DMS79 treated with DMSO at 0.1 percent for 48 hours (cell line): Measurements from ENCODE around the gene ATP9B.
"Not testable (repeated sequence)": the region's sequence is repeated elsewhere in the genome, so short reads cannot be mapped to it uniquely, and the experiment has no call there.

Experiments
- DNase-seq: peaks from one replicate; lab custom pipeline; 2025; lab: John Stamatoyannopoulos, UW

The ATP9B gene

GRCh38 chr18:79241755-79242154, 172.6 kb downstream of the ATP9B start:
- peak; percentile 44 for DNase-seq

- peak; percentile 77 for DNase-seq
Observed at GRCh38 chr18:79242246-79242645, 173.1 kb downstream of the ATP9B start.

- DNase-seq, result no peak
Observed at GRCh38 chr18:79245517-79246001, 176.4 kb downstream of the ATP9B start.

GRCh38 chr18:79246309-79247108, 177.3 kb downstream of the ATP9B start:
- DNase-seq, result no peak

GRCh38 chr18:79248495-79249060, 179.4 kb downstream of the ATP9B start:
- no peak for DNase-seq

- no peak for DNase-seq
Observed at GRCh38 chr18:79250301-79250981, 181.2 kb downstream of the ATP9B start.

- DNase-seq, result no peak
Observed at GRCh38 chr18:79251021-79251420, 181.8 kb downstream of the ATP9B start.

- no peak for DNase-seq
Observed at GRCh38 chr18:79252904-79253633, 183.9 kb downstream of the ATP9B start.

- DNase-seq, result no peak
Observed at GRCh38 chr18:79257480-79257879, 188.3 kb downstream of the ATP9B start.

- DNase-seq, result peak; percentile 21
Observed at GRCh38 chr18:79258447-79258846, 189.3 kb downstream of the ATP9B start.

GRCh38 chr18:79259218-79259617, 190.0 kb downstream of the ATP9B start:
- DNase-seq, result no peak

GRCh38 chr18:79260023-79260422, 190.8 kb downstream of the ATP9B start:
- no peak for DNase-seq

- DNase-seq, result no peak
Observed at GRCh38 chr18:79260510-79260909, 191.3 kb downstream of the ATP9B start.

GRCh38 chr18:79265068-79265467, 195.9 kb downstream of the ATP9B start:
- not testable (repeated sequence) for DNase-seq

GRCh38 chr18:79271812-79272211, 202.6 kb downstream of the ATP9B start:
- DNase-seq, result not testable (repeated sequence)

- DNase-seq, result no peak
Observed at GRCh38 chr18:79272916-79273315, 203.7 kb downstream of the ATP9B start.

- no peak for DNase-seq
Observed at GRCh38 chr18:79274823-79275222, 205.6 kb downstream of the ATP9B start.

GRCh38 chr18:79275461-79275860, 206.3 kb downstream of the ATP9B start:
- no peak for DNase-seq

- no peak for DNase-seq
Observed at GRCh38 chr18:79275992-79276391, 206.8 kb downstream of the ATP9B start.

GRCh38 chr18:79278896-79279295, 209.7 kb downstream of the ATP9B start:
- no peak for DNase-seq

- DNase-seq, result peak; percentile 31
Observed at GRCh38 chr18:79283131-79283810, 214.1 kb downstream of the ATP9B start.

GRCh38 chr18:79283929-79284328, 214.7 kb downstream of the ATP9B start:
- DNase-seq, result peak; percentile 29
